ENCODE data around the gene PLXNB2. TPM values are rescaled to one million over a fixed set of nuclear protein-coding genes. Genes with fewer than 3 reads are reported as not detected.

PLXNB2 gene
- total RNA-seq, 1 donor from 2014 or later: 287 TPM

DNA sequence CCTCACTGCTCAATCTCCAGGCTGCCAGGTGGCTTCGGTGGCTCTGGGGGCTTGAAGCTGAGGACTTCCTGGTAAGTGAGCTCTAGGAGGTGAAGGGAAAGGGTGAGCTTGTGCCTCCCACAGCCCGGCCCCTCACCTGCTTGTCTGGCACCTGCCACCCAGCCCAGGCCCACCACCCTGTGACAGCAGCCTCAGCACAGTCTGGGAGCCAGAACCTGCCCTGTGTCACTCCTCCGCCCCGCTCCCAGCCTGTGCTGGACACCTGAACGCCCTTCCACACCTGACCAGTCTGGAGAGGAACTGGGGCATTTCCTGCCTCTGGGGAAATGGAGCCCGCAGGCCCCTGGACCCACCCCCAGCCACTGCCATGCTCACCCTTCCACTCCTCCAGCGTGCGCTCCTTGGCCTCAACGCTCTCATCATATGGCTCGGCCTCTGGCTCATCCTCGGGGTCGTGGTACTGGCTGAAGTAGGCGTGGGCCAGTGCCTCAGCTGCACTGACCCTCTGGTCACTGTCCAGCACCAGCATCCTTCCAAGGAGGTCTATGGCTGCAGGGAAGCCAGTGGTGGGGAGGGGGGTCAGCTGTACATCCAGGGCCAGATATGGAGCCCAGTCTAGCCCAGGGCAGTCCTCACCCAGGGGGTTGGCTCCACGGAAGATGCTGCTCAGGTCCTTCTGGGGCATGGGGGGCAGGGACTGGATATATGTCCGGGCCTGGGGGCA lies 42.3 kb downstream of the PLXNB2 start:
- Histone ChIP-seq H3K9me3 (no peaks in the 10 kb centered on the region), H3K27ac (no peak overlapping the region), H3K27me3 (no peaks in the 10 kb centered on the region), H3K4me1 (peaks cover 6 to 26% of the 10 kb centered on the region in 2 donors), H3K36me3 (no peaks in the 10 kb centered on the region), H3K4me3 (no peak overlapping the region)
- TF ChIP-seq, protein P1, sequence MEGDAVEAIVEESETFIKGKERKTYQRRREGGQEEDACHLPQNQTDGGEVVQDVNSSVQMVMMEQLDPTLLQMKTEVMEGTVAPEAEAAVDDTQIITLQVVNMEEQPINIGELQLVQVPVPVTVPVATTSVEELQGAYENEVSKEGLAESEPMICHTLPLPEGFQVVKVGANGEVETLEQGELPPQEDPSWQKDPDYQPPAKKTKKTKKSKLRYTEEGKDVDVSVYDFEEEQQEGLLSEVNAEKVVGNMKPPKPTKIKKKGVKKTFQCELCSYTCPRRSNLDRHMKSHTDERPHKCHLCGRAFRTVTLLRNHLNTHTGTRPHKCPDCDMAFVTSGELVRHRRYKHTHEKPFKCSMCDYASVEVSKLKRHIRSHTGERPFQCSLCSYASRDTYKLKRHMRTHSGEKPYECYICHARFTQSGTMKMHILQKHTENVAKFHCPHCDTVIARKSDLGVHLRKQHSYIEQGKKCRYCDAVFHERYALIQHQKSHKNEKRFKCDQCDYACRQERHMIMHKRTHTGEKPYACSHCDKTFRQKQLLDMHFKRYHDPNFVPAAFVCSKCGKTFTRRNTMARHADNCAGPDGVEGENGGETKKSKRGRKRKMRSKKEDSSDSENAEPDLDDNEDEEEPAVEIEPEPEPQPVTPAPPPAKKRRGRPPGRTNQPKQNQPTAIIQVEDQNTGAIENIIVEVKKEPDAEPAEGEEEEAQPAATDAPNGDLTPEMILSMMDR (IDR thresholded peaks at IDR 0.05): no peak
- no peak for DNase-seq (ENCODE audit: low spot score in 2 of 2)
- intact Hi-C loops (cut with DNase I): no loop called here

DNA sequence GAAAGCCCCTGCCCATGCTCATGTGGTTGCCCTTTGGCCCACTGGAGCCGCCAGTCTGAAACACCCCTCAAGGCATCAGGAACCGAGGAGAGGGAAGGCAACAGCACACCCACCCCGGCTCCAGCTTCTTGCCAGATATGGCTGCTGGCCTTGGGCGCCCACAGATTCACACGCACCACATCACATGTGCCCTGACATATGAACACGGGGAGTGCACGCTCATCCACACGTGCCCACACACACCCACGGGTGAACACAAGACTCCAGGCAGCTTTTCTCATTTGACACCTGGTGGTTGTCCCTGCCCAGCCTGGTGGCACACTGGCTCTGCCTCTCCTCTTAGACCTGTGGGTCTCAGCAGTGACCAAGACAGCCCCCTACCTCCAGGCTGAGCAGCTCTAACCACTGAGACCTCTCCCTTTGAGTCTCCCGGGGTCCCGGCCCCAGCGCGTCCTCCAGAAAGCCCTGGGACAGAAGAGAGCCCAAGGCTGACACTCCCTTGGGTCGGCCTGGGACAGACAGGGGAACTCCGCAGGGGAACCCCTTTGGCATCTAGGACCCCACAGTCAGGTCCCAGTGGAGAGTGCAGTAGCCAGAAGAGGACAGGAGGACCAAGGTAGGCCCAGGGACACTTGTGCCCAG lies 43.2 kb downstream of the PLXNB2 start:
- H3K4me3 ChIP-seq: no peak overlapping the region
- H3K4me1 ChIP-seq: peaks cover 6 to 19% of the 10 kb centered on the region in 2 donors
- no peak for DNase-seq (ENCODE audit: low spot score in 2 of 2)
- no peak overlapping the region for H3K27ac ChIP-seq
- H3K36me3 ChIP-seq: no peaks in the 10 kb centered on the region
- intact Hi-C loops (cut with DNase I): no loop called here
- TF ChIP-seq, protein P1 (IDR thresholded peaks at IDR 0.05): no peak
- no peaks in the 10 kb centered on the region for H3K27me3 ChIP-seq
- H3K9me3 ChIP-seq: no peaks in the 10 kb centered on the region

DNA sequence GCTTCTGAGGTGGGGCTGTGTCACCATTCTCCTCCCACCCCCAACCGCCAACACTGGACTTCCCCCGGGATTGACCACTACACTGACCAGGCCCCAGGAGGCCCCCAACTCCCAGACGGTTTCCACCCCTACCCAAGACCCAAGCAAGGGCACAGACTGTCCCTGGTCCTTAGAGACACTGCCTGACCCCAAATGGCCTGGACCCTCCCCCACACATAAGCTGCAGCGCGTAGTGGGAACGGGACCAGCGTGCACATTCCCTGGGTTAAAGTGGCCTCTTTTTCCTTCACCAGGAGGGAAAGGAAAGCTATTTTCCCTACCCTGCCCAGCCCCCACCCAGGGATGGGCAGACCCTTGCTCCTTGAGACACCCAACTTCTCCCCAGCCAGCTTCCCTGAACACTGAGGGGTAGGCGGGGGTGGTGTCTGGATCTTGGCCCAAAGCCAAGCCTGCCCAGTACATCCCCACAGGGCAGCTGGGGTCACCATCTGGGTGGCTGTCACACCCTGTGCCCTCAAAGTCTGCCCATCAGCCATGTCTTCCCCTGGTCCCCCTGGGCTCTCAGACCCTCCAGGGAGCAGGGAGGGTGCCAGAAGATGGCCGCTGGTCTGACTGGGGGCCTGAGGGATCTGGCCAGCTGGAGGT lies 44.4 kb downstream of the PLXNB2 start:
- Histone ChIP-seq H3K4me1 (peaks cover 6 to 16% of the 10 kb centered on the region in 2 donors), H3K27me3 (no peaks in the 10 kb centered on the region), H3K27ac (no peak overlapping the region), H3K4me3 (no peak overlapping the region), H3K36me3 (no peaks in the 10 kb centered on the region), H3K9me3 (no peaks in the 10 kb centered on the region)
- intact Hi-C loops (cut with DNase I): no loop called here
- TF ChIP-seq, protein P1 (IDR thresholded peaks at IDR 0.05): no peak
- no peak for DNase-seq (ENCODE audit: low spot score in 2 of 2)

DNA sequence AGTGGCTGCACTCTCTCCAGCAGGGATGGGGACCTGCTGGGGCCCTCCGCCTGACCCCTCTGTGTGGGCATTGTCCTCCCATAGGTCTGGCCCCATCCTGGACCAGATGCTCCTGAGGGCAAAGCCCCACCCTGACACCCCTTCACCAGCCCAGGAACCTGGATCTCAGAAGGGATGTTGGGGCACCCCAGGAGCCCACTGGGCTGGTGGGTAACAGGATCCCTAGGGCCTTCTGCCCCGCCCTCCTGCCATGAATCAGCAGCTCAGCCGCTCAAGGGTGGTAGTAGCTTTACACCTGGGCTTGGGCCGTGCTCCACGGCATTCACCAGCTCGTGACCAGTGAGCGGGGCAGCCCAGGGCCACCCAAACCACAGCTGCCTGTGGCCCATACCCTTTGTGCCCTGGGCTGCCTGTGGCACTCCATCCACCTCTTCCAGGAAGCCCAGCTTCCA lies 45.0 kb downstream of the PLXNB2 start:
- no peak for DNase-seq (ENCODE audit: low spot score in 2 of 2)
- TF ChIP-seq, protein P1 (IDR thresholded peaks at IDR 0.05): no peak
- Histone ChIP-seq H3K27ac (no peak overlapping the region), H3K4me3 (no peak overlapping the region), H3K9me3 (no peaks in the 10 kb centered on the region), H3K36me3 (no peaks in the 10 kb centered on the region), H3K4me1 (peaks cover 6 to 12% of the 10 kb centered on the region in 2 donors), H3K27me3 (no peaks in the 10 kb centered on the region)
- intact Hi-C loops (cut with DNase I): no loop called here

DNA sequence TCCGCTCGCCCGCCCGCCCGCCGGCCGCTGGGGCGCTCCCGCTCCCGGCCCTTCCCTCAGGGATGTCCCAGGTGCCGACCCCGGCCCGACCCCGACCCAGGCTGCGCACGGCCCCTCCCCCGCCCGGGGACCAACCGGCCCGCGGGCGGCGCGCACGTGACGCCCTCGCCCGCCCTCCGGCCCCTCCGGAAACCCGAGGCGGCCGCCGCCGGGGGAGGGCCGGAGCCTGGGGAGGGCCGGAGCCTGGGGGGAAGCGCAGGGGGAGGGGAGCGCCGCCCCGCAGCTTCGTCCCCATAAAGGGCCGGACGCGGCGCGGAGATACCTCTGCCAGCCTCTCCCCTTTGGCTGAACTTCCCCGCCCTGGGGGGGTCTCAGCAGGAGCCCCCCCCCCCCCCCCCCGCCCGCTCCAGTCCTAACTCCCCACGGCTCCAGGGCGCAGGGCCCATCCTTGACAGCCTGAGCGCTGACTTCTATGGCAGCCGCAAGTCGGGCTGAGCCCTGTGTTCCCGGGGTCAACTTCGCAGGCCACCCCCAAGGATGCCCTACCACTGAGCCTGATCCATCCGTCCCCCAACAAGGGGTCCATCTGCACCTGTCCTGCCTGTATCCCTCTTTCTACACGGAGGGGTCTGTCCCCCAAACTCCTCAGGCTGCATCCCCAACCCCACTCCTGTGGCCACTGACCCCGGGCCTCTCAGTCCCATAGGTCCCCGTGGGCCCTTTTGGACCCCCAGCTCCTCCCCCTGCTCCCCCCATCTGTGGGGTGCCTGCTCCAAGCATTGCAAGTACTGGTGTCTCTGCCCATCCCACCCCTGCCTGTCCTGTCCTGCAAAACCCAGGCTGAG lies 45.6 kb downstream of the PLXNB2 start, which contains the start of gene MAPK12:
TSS of gene MAPK12 (minus strand) at position 69 of the 845 bp plus-strand sequence. CDS start 174 bp downstream, outside the sequence.
- TF ChIP-seq, protein P1 (IDR thresholded peaks at IDR 0.05): no peak
- H3K27me3 ChIP-seq: no peaks in the 10 kb centered on the region
- peak within 1 kb of the TSS; percentile 53 to 67 for H3K4me3 ChIP-seq
- H3K36me3 ChIP-seq: no peaks in the 10 kb centered on the region
- H3K9me3 ChIP-seq: no peaks in the 10 kb centered on the region
- peak within 1 kb of the TSS in 1 of 2 donors; percentile 9 for H3K27ac ChIP-seq
- DNase-seq (ENCODE audit: low spot score in 2 of 2): no peak
- intact Hi-C loops (cut with DNase I): no loop called here
- H3K4me1 ChIP-seq: peaks cover 0 to 8% of the 10 kb centered on the region in 2 donors
